ENCODE measurements around the gene KCTD18.

DNA sequence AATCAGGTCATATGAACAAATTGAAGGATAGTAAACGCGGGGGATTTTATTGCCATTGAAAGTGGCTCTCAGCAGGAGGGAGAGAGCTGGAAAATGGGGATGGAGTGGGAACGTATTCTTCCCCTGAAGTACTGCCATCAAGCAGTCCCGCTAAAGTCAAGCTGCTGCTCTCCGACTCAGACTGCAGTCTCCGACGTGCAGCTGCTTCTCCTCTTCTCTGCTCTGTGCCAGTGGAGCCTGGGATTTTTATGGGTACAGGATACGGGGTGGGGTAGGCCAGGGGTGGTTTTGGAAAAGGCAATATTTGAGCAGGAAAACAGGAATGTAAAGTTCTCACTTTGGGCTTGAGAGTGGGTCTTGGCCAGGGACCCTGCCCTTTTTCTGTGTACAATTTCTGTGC is 33.0 kb downstream of the KCTD18 start:
- TF ChIP-seq CTCF (IDR thresholded peaks at IDR 0.05) (no peak), POLR2A (IDR thresholded peaks at IDR 0.05) (no peak)

Data from adrenal gland (tissue), 5 donors.